DMS114 treated with DMSO at 0.1 percent for 48 hours (cell line): ENCODE results near the gene SH2D6.
"Not testable (repeated sequence)": the region's sequence is repeated elsewhere in the genome, so short reads cannot be mapped to it uniquely, and the experiment has no call there.

Source experiments
- DNase-seq: peaks from one replicate; lab custom pipeline; 2025; ENCODE audit not compliant: unreplicated experiment; lab: John Stamatoyannopoulos, UW

The SH2D6 gene

DNA sequence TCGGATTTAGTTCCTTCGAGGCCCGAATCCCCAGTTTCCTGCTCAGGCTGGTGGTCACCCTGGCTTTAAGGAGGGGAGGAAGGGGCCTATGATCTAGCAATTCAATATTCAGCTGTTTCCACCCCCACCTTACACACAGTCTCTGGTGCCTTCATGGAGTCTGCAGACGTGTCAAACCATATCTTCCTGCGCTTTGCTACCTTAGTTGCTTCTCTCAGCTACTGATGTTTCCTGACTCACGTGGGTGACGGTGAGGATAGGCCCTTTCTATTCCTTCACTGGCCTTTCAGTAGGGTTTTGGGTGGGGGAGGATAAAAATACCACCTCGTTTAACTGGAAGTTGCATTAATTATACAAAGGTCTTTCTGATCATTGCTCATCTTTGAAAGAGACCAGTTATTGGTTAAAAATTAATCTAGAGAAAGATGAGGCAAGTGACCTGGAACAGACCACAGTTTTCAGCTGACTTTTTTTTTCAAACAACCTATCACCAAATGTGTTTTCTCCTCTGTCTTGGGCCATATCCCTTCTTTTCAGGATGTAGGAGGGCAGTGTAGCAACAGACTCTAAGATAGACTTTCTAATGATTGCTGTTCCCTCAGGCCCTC is 49.7 kb downstream of the SH2D6 start:
- DNase-seq: no peak

DNA sequence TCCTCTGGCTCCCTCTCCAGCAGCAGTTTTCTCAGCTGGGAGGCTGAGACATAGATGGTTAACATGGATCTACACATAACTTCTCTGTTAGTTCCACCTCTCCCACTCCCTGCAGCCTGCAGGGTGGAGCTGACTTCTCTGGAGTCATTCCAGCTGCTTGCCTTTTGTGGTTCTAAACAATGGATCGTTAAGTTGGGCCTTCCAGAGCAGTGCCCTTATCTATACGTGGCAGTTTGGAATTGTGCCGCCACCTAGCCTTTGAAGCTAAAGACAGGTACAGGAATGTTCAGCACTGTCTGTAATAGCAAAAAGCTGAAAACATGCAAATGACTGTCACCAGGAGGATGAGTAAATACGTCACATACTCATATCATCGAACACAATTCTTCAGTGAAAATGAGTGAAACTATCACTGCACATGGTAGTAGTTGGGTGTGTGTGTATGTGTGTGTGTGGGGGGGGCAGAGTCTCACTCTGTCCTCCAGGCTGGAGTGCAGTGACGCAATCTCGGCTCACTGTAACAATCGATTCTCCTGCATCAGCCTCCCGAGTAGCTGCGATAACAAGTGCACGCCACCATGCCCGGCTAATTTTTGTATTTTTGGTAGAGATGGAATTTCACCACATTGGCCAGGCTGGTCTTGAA is 50.3 kb downstream of the SH2D6 start:
- no peak for DNase-seq

DNA sequence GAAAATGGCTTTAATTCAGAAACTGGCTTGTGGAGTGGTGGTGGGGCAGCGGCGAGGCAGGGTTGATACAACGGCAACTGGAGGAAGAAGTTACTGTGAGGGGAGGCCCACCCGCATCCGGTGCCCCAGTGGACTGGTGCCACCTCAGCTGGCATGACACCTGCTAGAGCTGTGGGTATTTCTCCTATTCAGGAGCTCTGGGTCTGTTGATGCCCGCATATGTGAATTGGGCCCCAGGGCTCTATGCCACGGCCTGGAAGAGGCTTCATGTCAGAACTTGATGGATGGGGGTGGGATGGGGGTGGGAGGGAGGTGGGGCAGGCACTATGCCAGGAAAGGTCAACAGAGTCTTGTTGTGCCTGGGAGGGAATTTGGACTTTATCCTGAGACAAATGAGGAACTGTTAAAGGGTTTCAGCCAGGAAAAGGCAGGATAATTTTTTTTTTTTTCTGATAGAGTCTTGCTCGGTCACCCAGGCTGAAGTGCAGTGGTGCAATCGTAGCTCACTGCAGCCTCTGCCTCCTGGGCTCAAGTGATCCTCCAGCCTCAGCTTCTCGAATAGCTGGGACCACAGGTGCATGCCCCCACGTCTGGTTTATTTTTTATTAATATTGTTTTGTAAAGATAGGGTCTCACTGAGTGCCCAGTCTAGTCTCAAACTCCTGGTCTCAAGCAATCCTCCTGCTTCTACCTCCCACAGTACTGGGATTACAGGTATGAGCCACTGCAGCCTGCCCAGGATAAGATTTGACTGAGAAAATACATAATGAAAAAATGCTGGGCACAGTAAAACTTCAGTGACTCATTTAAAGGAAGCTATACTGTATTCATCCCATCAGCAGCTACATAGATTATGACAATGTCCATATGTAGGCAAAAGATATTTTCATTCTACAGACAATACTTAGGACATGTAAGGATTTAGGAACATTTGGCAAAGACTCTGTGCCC is 52.6 kb downstream of the SH2D6 start:
- no peak for DNase-seq

DNA sequence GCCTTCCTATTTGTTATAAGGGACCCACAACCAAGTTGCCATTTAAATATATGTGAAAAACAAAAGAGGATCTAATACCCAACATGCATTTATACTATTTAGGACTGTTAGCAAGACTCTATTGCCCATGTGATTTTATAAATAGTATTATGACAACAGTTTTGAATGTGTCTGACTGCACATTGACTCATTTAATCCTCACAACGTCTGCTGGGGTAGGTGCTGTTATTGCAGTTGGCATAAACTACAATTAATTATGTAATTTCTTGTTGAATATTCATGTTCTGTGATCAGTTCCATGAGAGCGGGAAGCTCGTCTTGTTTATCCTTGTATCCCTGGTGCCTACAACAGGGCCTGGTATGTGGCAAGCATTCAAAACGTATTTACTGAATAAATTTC is 53.7 kb downstream of the SH2D6 start:
- no peak for DNase-seq

DNA sequence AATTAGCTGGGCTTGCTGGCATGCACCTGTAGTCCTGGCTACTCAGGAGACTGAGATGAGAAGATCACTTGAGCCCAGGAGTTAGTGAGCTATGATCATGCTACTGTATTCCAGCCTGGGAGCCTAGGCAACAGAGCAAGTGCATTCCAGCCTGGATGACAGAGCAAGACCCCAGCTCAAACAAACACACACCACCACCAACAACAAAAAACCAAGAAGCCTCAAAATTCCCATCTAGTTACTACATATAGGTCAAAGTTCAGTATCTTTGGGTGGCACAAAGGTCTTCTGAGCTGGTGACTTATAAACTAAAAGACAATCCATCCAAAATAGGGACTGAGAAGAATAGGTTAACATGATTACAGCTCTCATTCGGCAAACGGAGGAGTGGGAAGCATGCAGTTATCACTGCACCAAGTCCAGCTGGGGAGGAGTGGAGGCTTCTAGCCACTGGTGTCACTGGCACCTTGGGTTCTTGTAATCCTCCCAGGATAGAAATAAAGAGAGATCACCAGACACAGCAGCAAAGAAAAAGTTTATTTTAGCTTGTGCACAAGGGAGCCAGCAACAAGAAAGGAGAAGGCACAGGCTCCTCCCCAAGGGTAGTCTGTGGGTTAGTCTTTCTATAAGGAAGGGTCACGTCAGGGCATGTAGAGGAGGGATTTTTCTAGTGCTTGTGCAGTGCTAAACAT is 57.4 kb downstream of the SH2D6 start:
- DNase-seq: no peak

DNA sequence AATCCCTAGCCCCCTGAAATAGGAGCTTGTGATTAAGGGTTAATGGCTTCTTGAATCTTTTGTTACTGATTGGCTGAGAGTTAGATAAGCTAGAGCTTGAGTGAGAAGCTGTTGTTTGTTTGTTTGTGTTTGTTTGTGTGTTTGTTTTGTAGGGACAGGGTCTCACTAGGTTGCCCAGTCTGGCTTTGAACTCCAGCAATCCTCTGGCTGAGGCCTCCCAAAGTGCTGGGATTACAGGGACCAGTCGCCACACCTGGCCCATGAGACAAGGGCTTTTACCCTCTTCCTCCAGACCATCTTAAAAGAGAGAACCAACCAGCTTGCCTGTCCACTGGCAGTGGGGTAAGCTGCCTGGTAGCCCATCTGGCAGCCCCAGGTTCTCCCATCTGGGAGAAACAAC is 58.1 kb downstream of the SH2D6 start:
- DNase-seq: no peak

DNA sequence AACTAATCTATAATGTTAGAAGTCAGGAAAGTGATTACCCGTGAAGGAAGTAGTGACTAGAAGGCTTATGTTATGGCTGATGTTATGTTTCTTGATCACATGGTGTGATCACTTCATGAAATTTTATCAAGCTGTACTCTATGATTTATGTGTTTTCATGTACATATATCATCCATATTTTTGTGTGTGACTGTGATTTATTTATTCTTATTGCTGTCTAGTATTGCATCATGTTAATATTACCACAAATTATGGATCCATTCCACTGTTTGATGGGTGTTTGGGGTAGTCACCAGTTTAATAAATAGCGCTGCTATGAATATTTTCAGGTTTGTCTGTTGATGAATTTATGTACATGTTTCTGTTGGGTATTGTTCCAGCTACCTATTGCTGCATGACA is 59.4 kb downstream of the SH2D6 start:
- DNase-seq: no peak

DNA sequence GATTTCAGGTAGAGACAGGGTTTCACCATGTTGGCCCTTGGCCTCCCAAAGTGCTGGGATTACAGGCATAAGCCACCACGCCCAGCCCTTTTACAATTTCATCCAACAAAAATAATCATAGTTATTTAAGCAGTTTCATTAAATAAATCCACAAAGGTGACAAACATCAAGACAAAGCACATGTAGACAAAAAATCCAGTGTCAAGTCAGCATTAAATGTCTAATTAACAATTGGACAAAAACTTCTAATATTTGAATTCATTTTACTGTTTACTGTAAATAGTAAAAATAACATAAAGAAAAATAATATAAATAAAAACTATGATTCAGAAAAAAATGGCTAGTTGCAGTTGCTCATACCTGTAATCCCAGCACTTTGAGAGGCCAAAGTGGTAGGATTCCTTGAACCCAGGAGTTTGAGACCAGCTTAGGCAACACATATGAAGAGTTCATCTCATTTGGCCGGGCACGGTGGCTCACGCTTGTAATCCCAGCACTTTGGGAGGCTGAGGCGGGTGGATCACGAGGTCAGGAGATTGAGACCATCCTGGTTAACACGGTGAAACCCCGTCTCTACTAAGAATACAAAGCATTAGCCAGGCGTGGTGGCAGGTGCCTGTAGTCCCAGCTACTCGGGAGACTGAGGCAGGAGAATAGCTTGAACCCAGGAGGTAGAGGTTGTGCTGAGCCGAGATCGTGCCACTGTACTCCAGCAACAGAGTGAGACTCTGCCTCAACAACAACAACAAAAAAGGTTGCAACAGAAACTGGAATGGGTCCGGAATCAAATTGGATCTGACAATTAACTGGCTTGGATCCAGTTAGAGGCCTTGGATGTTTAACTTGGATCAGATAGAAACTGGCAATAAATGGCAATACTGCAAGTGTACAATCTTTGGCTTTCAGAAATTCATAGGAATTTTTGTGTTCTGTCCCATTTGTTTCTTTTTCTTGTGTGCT is 63.6 kb downstream of the SH2D6 start:
- no peak for DNase-seq

DNA sequence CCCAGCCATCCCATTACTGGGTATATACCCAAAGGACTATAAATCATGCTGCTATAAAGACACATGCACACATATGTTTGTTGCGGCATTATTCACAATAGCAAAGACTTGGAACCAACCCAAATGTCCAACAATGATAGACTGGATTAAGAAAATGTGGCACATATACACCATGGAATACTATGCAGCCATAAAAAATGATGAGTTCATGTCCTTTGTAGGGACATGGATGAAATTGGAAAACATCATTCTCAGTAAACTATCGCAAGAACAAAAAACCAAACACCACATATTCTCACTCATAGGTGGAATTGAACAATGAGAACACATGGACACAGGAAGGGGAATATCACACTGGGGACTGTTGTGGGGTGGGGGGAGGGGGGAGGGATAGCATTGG is 66.1 kb downstream of the SH2D6 start:
- not testable (repeated sequence) for DNase-seq

DNA sequence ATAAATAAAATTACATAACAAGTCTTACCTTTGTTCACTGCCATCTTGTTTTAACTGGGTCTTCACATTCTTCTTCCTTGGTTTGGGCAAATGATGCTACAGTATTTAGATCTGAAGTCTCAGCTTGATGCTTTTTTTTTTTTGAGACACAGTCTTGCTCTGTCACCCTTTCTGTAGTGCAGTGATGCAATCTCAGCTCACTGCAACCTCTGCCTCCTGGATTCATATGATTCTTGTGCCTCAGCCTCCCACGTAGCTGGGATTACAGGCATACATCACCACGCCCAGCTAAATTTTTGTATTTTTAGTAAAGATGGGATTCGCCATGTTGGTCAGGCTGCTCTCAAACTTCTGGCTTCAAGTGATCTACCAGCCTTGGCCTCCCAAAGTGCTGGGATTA is 67.3 kb downstream of the SH2D6 start:
- DNase-seq: no peak
